ENCODE results near the gene ANKRD28.
"Not testable (repeated sequence)": the region's sequence is repeated elsewhere in the genome, so short reads cannot be mapped to it uniquely, and the experiment has no call there.

ANKRD28 gene

DNA sequence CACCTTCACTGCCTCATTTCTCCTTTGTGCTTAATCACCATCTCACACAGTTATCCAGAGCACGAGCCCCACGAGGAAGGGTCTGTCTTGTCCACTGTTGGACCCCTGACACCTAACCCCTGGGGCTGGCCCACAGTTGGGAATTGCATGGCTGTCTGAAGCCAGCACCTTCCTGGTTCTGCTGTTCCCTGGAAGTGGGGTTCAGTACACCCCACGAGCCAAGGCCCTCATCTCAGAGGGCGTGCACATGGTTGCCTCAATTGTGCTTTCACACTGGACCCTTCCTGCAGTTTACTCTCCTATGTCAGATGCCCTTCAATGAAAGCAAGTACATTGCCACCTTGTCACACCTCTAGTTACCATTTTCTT, 165.6 kb downstream of the ANKRD28 start:
- Histone ChIP-seq H3K9me3 (ENCODE audit: control insufficient read depth in 1 of 2, low read length in 2 of 2) (no peaks in the 10 kb centered on the region), H3K36me3 (ENCODE audit: control insufficient read depth in 1 of 2, insufficient read depth in 2 of 2, low read length in 2 of 2) (no peaks in the 10 kb centered on the region), H3K27ac (ENCODE audit: low read length) (no peak overlapping the region), H3K4me1 (ENCODE audit: control insufficient read depth in 1 of 2, insufficient read depth in 2 of 2, low read length in 2 of 2) (peaks cover 9 to 17% of the 10 kb centered on the region in 2 donors), H3K27me3 (ENCODE audit: low read depth, low read length) (no peaks in the 10 kb centered on the region), H3K4me3 (ENCODE audit: low read depth in 1 of 2, low read length in 2 of 2) (no peak overlapping the region)

- H3K27me3 ChIP-seq (ENCODE audit: low read depth, low read length) = no peaks in the 10 kb centered on the region
- H3K4me3 ChIP-seq (ENCODE audit: low read depth in 1 of 2, low read length in 2 of 2) = no peak overlapping the region
- peaks cover 8 to 13% of the 10 kb centered on the region in 2 donors for H3K4me1 ChIP-seq (ENCODE audit: control insufficient read depth in 1 of 2, insufficient read depth in 2 of 2, low read length in 2 of 2)
- no peaks in the 10 kb centered on the region for H3K9me3 ChIP-seq (ENCODE audit: control insufficient read depth in 1 of 2, low read length in 2 of 2)
- H3K27ac ChIP-seq (ENCODE audit: low read length) = no peak overlapping the region
- H3K36me3 ChIP-seq (ENCODE audit: control insufficient read depth in 1 of 2, insufficient read depth in 2 of 2, low read length in 2 of 2) = no peaks in the 10 kb centered on the region
These were observed 166.2 kb downstream of the ANKRD28 start for GRCh38 chr3:15631426-15632211.

DNA sequence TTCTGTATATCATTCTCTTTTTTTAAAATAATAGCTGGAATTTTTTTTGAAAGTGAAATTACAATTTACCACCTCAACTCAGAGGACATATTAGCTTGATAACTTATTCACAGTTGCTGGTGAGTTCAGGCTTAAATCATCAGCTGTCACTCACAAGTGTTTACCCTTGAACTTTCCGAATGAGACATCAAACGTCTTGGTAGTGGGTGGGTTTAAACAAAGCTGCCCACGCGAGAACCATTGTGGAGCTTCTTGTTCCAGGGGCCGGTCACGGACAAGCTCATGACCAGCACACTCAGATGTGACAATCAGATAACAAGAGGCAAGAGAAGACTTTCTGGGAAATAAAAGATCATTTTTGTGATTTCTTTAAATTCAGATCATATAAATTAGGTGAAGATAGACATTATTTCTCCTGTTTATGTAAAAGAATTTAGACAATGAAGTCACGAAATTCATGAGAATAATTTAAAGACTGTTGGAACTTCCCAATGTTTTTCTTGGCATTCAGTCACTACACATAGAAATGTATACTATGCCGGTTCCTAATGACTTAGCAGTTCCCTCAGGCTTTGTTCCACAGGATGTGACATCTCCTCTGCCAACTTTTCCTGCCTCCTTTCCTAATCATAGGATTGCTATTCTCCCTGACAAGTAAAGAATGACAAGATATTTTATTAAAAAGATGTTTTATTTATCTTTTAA, 167.0 kb downstream of the ANKRD28 start:
- Histone ChIP-seq H3K4me3 (ENCODE audit: low read depth in 1 of 2, low read length in 2 of 2) (peak overlapping the region; percentile 44 to 66), H3K4me1 (ENCODE audit: control insufficient read depth in 1 of 2, insufficient read depth in 2 of 2, low read length in 2 of 2) (peaks cover 8 to 13% of the 10 kb centered on the region in 2 donors), H3K27ac (ENCODE audit: low read length) (peak overlapping the region; percentile 51), H3K27me3 (ENCODE audit: low read depth, low read length) (no peaks in the 10 kb centered on the region), H3K9me3 (ENCODE audit: control insufficient read depth in 1 of 2, low read length in 2 of 2) (no peaks in the 10 kb centered on the region), H3K36me3 (ENCODE audit: control insufficient read depth in 1 of 2, insufficient read depth in 2 of 2, low read length in 2 of 2) (no peaks in the 10 kb centered on the region)

GRCh38 chr3:15629860-15630597, 167.8 kb downstream of the ANKRD28 start:
- peaks cover 8 to 13% of the 10 kb centered on the region in 2 donors for H3K4me1 ChIP-seq (ENCODE audit: control insufficient read depth in 1 of 2, insufficient read depth in 2 of 2, low read length in 2 of 2)
- H3K4me3 ChIP-seq (ENCODE audit: low read depth in 1 of 2, low read length in 2 of 2) = peak overlapping the region; percentile 44 to 66
- peak overlapping the region; percentile 51 for H3K27ac ChIP-seq (ENCODE audit: low read length)
- no peaks in the 10 kb centered on the region for H3K9me3 ChIP-seq (ENCODE audit: control insufficient read depth in 1 of 2, low read length in 2 of 2)
- no peaks in the 10 kb centered on the region for H3K27me3 ChIP-seq (ENCODE audit: low read depth, low read length)
- H3K36me3 ChIP-seq (ENCODE audit: control insufficient read depth in 1 of 2, insufficient read depth in 2 of 2, low read length in 2 of 2) = no peaks in the 10 kb centered on the region

GRCh38 chr3:15628967-15629366, 168.8 kb downstream of the ANKRD28 start:
- Histone ChIP-seq H3K9me3 (ENCODE audit: control insufficient read depth in 1 of 2, low read length in 2 of 2) (no peaks in the 10 kb centered on the region), H3K27ac (ENCODE audit: low read length) (no peak overlapping the region), H3K27me3 (ENCODE audit: low read depth, low read length) (no peaks in the 10 kb centered on the region), H3K36me3 (ENCODE audit: control insufficient read depth in 1 of 2, insufficient read depth in 2 of 2, low read length in 2 of 2) (no peaks in the 10 kb centered on the region), H3K4me1 (ENCODE audit: control insufficient read depth in 1 of 2, insufficient read depth in 2 of 2, low read length in 2 of 2) (peaks cover 2 to 10% of the 10 kb centered on the region in 2 donors), H3K4me3 (ENCODE audit: low read depth in 1 of 2, low read length in 2 of 2) (no peak overlapping the region)

GRCh38 chr3:15623535-15624440, 174.0 kb downstream of the ANKRD28 start:
- Histone ChIP-seq H3K27me3 (ENCODE audit: low read depth, low read length) (no peaks in the 10 kb centered on the region), H3K9me3 (ENCODE audit: control insufficient read depth in 1 of 2, low read length in 2 of 2) (peaks cover 0 to 11% of the 10 kb centered on the region in 2 donors), H3K4me1 (ENCODE audit: control insufficient read depth in 1 of 2, insufficient read depth in 2 of 2, low read length in 2 of 2) (no peaks in the 10 kb centered on the region), H3K27ac (ENCODE audit: low read length) (no peak overlapping the region), H3K4me3 (ENCODE audit: low read depth in 1 of 2, low read length in 2 of 2) (no peak overlapping the region), H3K36me3 (ENCODE audit: control insufficient read depth in 1 of 2, insufficient read depth in 2 of 2, low read length in 2 of 2) (no peaks in the 10 kb centered on the region)

DNA sequence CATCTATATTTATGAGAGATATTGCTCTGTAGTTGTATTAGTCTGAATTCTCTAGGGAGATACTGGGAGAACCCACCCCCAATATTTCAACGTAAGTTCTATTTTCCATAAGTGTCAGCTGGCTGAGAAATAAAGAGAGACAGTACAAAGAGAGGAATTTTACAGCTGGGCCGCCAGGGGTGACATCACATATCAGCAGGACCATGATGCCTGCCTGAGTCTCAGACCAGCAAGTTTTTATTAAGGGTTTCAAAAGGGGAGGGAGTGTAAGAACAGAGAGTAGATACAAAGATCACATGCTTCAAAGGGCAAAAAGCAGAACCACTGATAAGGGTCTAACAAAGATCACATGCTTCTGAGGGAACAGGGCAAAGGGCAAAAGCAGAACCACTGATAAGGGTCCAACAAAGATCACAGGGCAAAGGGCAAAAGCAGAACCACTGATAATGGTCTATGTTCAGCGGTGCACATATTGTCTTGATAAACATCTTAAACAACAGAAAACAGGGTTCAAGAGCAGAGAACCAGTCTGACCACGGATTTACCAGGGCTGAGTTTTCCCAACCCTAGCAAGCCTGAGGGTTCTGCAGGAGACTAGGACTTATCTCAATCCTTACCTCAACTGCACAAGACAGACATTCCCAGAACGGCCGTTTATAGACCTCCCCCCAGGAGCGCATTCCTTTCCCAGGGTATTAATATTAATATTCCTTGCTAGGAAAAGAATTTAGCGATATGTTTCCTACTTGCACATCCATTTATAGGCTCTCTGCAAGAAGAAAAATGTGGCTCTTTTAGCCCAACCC, 177.9 kb downstream of the ANKRD28 start:
- H3K27me3 ChIP-seq (ENCODE audit: low read depth, low read length); H3K4me3 ChIP-seq (ENCODE audit: low read depth in 1 of 2, low read length in 2 of 2); H3K36me3 ChIP-seq (ENCODE audit: control insufficient read depth in 1 of 2, insufficient read depth in 2 of 2, low read length in 2 of 2); H3K27ac ChIP-seq (ENCODE audit: low read length); H3K4me1 ChIP-seq (ENCODE audit: control insufficient read depth in 1 of 2, insufficient read depth in 2 of 2, low read length in 2 of 2): not testable (repeated sequence)
- peaks cover 0 to 11% of the 10 kb centered on the region in 2 donors for H3K9me3 ChIP-seq (ENCODE audit: control insufficient read depth in 1 of 2, low read length in 2 of 2)

Measured in muscle layer of duodenum (tissue), 2 donors.